HCT116 (cell line): Measurements from ENCODE around the gene ACAD8. TPM values are rescaled to one million over a fixed set of nuclear protein-coding genes. Genes with fewer than 3 reads are reported as not detected.

Source experiments
- ATAC-seq: fragments of 200-7000 bp; cut with Tn5 transposase; 2 replicates; pipeline ENCODE4 v1.9.1; 2020; ENCODE audit warnings: mild to moderate bottlenecking, moderate library complexity
- BruUV-seq: library from RNA; stranded (reverse); fragments of 400-500 nt; replicated peaks from 2 replicates; lab custom pipeline; 2021; lab: Mats Ljungman, UMichigan
- CTCF ChIA-PET: fragments of 300-600 bp; sonication (Branson Sonifier 250); formaldehyde crosslinking; loops from one replicate; lab custom pipeline; 2021; ENCODE audit warnings: antibody characterized with exemption; lab: Charles Lee
- POLR2A ChIA-PET: fragments of 300-600, 350-600 bp; sonication (Branson Sonifier 250); formaldehyde crosslinking; loops from one replicate; lab custom pipeline; 2021; ENCODE audit warnings: antibody characterized with exemption; lab: Charles Lee
- RAD21 ChIA-PET, 2 experiments: fragments of 300-600 bp; sonication (Branson Sonifier 250); formaldehyde crosslinking; loops; one replicate each; lab custom pipeline; 2023; ENCODE audit warnings: low total read pairs in 2 of 2; ENCODE audit not compliant: uncharacterized antibody in 2 of 2, unreplicated experiment in 2 of 2, low non-redundant PET in 1 of 2; lab: Charles Lee
- DNase-seq: peaks from one replicate; pipeline ENCODE4 v3.0.0-alpha.2; 2010; ENCODE audit warnings: low read depth, low spot score
- H2AFZ ChIP-seq: fragments of 200-600 bp; shearing (Covaris generic), sonication (generic); 2 replicates; pipeline ENCODE4 v1.6.1; 2017; ENCODE audit warnings: low read depth, mixed run types, mixed read lengths, antibody characterized with exemption, low read length; ENCODE audit not compliant: poor library complexity, severe bottlenecking
- H3K27ac ChIP-seq: 2 replicates; pipeline ENCODE4 v1.5.1; 2012; ENCODE audit warnings: low read depth, low read length
- H3K27me3 ChIP-seq: fragments of 200-600 bp; sonication (generic); 2 replicates; pipeline ENCODE4 v1.6.1; 2016; ENCODE audit warnings: mixed run types, low read length, mixed read lengths; ENCODE audit not compliant: insufficient read depth
- H3K36me3 ChIP-seq, 2 experiments: fragments of 200-500 bp in 1 of 2; fragments of 200-600 bp in 1 of 2; sonication (Bioruptor generic) in 1 of 2; sonication (generic) in 1 of 2; 2 replicates each; pipeline versions ENCODE4 v1.5.1 to v1.6.1; 2014 to 2016; ENCODE audit warnings: low read length in 2 of 2, inconsistent platforms in 1 of 2, mixed read lengths in 1 of 2, mixed run types in 1 of 2; ENCODE audit not compliant: insufficient read depth in 2 of 2, control insufficient read depth in 1 of 2
- H3K4me1 ChIP-seq, 2 experiments: fragments of 200-600 bp in 1 of 2; sonication (generic) in 1 of 2; 2 replicates each; pipeline versions ENCODE4 v1.5.1 to v1.6.1; 2012 to 2017; ENCODE audit warnings: low read length in 2 of 2, inconsistent platforms in 1 of 2, mild to moderate bottlenecking in 1 of 2, mixed read lengths in 1 of 2, mixed run types in 1 of 2, moderate library complexity in 1 of 2; ENCODE audit not compliant: insufficient read depth in 2 of 2, control insufficient read depth in 1 of 2
- H3K4me2 ChIP-seq: fragments of 200-600 bp; sonication (generic); 2 replicates; pipeline ENCODE4 v1.6.1; 2017; ENCODE audit warnings: mixed run types, low read length, mixed read lengths
- H3K4me3 ChIP-seq, 2 experiments: fragments of 200-600 bp in 1 of 2; sonication (generic) in 1 of 2; replicated peaks in 1 of 2; 2 replicates each; pipeline ENCODE4 v1.5.1; 2011 to 2016; ENCODE audit warnings: low read length in 2 of 2, control low read depth in 1 of 2, low read depth in 1 of 2, mild to moderate bottlenecking in 1 of 2, mixed read lengths in 1 of 2, mixed run types in 1 of 2
- H3K79me2 ChIP-seq: fragments of 200-600 bp; sonication (generic); 2 replicates; pipeline ENCODE4 v1.6.1; 2017; ENCODE audit warnings: mild to moderate bottlenecking, mixed run types, low read length, moderate library complexity, mixed read lengths; ENCODE audit not compliant: insufficient read depth
- H3K9ac ChIP-seq: fragments of 200-600 bp; sonication (generic); 2 replicates; pipeline ENCODE4 v1.6.1; 2016; ENCODE audit warnings: low read length, mixed read lengths
- H3K9me2 ChIP-seq: fragments of 200-600 bp; sonication (generic), shearing (Covaris generic); 2 replicates; pipeline ENCODE4 v1.6.1; 2017; ENCODE audit warnings: mixed run types, mild to moderate bottlenecking, moderate library complexity; ENCODE audit not compliant: insufficient read depth
- H3K9me3 ChIP-seq, 2 experiments: fragments of 200-500 bp in 1 of 2; fragments of 200-600 bp in 1 of 2; sonication (Bioruptor generic) in 1 of 2; sonication (generic) in 1 of 2; 2 replicates each; pipeline ENCODE4 v1.6.1; 2014 to 2017; ENCODE audit warnings: low read length in 2 of 2, mixed read lengths in 2 of 2, inconsistent platforms in 1 of 2, low read depth in 1 of 2, mild to moderate bottlenecking in 1 of 2, mixed run types in 1 of 2, moderate library complexity in 1 of 2; ENCODE audit not compliant: control insufficient read depth in 1 of 2, insufficient read depth in 1 of 2
- H4K20me1 ChIP-seq: fragments of 200-600 bp; sonication (generic), shearing (Covaris generic); 2 replicates; pipeline ENCODE4 v1.6.1; 2017; ENCODE audit warnings: mixed run types, mild to moderate bottlenecking, moderate library complexity; ENCODE audit not compliant: insufficient read depth
- CTCF ChIP-seq, 3 experiments: fragments of 200-600 bp in 1 of 3; sonication (generic) in 1 of 3; IDR thresholded peaks in 2 of 3; conservative IDR thresholded peaks in 1 of 3; 2 replicates each; pipeline ENCODE4 v1.5.1; 2012 to 2017; ENCODE audit warnings: low read depth in 2 of 3, low read length in 2 of 3, antibody characterized with exemption in 1 of 3, borderline replicate concordance in 1 of 3, control low read depth in 1 of 3, mild to moderate bottlenecking in 1 of 3, mixed read lengths in 1 of 3, mixed run types in 1 of 3, moderate library complexity in 1 of 3; ENCODE audit not compliant: insufficient read depth in 1 of 3
- ELF1 ChIP-seq: IDR thresholded peaks from 2 replicates; pipeline ENCODE4 v1.6.1; 2012; ENCODE audit warnings: low read depth, borderline replicate concordance
- EZH2 ChIP-seq: fragments of 200-600 bp; sonication (generic); IDR thresholded peaks from 2 replicates; pipeline ENCODE4 v1.6.1; 2017; ENCODE audit warnings: antibody characterized with exemption, mixed run types
- JUND ChIP-seq: IDR thresholded peaks from 2 replicates; pipeline ENCODE4 v1.6.1; 2012
- RAD21 ChIP-seq: IDR thresholded peaks from 2 replicates; pipeline ENCODE4 v1.6.1; 2012; ENCODE audit warnings: low read depth, mild to moderate bottlenecking
- YY1 ChIP-seq: IDR thresholded peaks from 2 replicates; pipeline ENCODE4 v1.6.1; 2011; ENCODE audit warnings: low read length, low read depth, moderate library complexity, mild to moderate bottlenecking; ENCODE audit not compliant: insufficient replicate concordance; ENCODE audit errors: extremely low read depth
- intact Hi-C: fragments of 100-400 bp; cut with micrococcal nuclease; formaldehyde crosslinking; loops from 2 replicates; pipeline ENCODE4 v1.10.0; 2022
- total RNA-seq: library from RNA; stranded (reverse); gene quantifications from one replicate; pipeline ENCODE4 v1.2.1, GENCODE V29; 2021; ENCODE audit not compliant: unreplicated experiment

Gene ACAD8
- total RNA-seq, 1 experiment from 2014 or later = 21.0 TPM

GRCh38 chr11:134275534-134276395 is 22.4 kb downstream of the ACAD8 start, which contains the start of gene GLB1L3:
GLB1L3 (plus strand) TSS chr11:134276379; CDS start chr11:134276741, 362 bp downstream.
- H3K36me3 ChIP-seq = no peaks in the 10 kb centered on the region
- CTCF ChIA-PET = no interaction called here
- H2AFZ ChIP-seq = no peak within 1 kb of the TSS
- BruUV-seq = no TSS peak
- no peaks in the 10 kb centered on the region for H4K20me1 ChIP-seq
- RAD21 ChIA-PET = no interaction called here
- ATAC-seq (peak; percentile 32; the same call in 1 of the 2 replicates), DNase-seq (no peak)
- no peaks in the 10 kb centered on the region for H3K9me3 ChIP-seq
- no peaks in the 10 kb centered on the region for H3K4me1 ChIP-seq
- no peaks in the 10 kb centered on the region for H3K79me2 ChIP-seq
- POLR2A ChIA-PET = no interaction called here
- no peak within 1 kb of the TSS for H3K27ac ChIP-seq
- H3K9ac ChIP-seq = no peak within 1 kb of the TSS
- H3K4me2 ChIP-seq = no peak within 1 kb of the TSS
- intact Hi-C loops = no loop called here
- H3K4me3 ChIP-seq = no peak within 1 kb of the TSS
- H3K27me3 ChIP-seq = no peaks in the 10 kb centered on the region
- no peaks in the 10 kb centered on the region for H3K9me2 ChIP-seq
- TF ChIP-seq CTCF (IDR thresholded peaks at IDR 0.05 in 2 of 3, conservative IDR thresholded peaks at IDR 0.05 in 1 of 3; ENCODE audit: borderline replicate concordance in 1 of 3, insufficient read depth in 1 of 3, low read depth in 2 of 3, low read length in 2 of 3) (no peak), JUND (no peak), EZH2 (no peak), ELF1 (no peak), RAD21 (no peak), YY1 (no peak)
